IgD-negative memory B cell (primary cell): ENCODE data around the gene C1QTNF7. TPM values are rescaled to one million over a fixed set of nuclear protein-coding genes. Genes with fewer than 3 reads are reported as not detected.

Source experiments
- H3K27ac Mint-ChIP-seq, 3 donors: one replicate each; pipeline ENCODE4 v1.8.0; 2020 to 2022; ENCODE audit warnings: mild to moderate bottlenecking in 3 of 3, mixed read lengths in 3 of 3, moderate library complexity in 1 of 3
- H3K27me3 Mint-ChIP-seq: one replicate; pipeline ENCODE4 v1.8.0; 2021; ENCODE audit warnings: mixed read lengths
- H3K36me3 Mint-ChIP-seq: one replicate; pipeline ENCODE4 v1.8.0; 2020; ENCODE audit warnings: mild to moderate bottlenecking, mixed read lengths
- H3K4me1 Mint-ChIP-seq, 3 donors: one replicate each; pipeline ENCODE4 v1.8.0; 2020 to 2022; ENCODE audit warnings: mixed read lengths in 3 of 3, mild to moderate bottlenecking in 1 of 3
- H3K4me3 Mint-ChIP-seq, 4 donors: one replicate each; pipeline ENCODE4 v1.8.0; 2020 to 2022; ENCODE audit warnings: mild to moderate bottlenecking in 4 of 4, mixed read lengths in 4 of 4, moderate library complexity in 3 of 4
- H3K9me3 Mint-ChIP-seq, 3 donors: one replicate each; pipeline ENCODE4 v1.8.0; 2020 to 2021; ENCODE audit warnings: mixed read lengths in 3 of 3, mild to moderate bottlenecking in 1 of 3
- polyA plus RNA-seq: library from polyadenylated mRNA; unstranded; fragments of 300-500 nt; fragmentation: Illumina TruSeq; gene quantifications from one replicate; pipeline ENCODE4 v1.2.3, GENCODE V29; 2021

C1QTNF7 gene
- polyA plus RNA-seq, 1 donor from 2014 or later, result not detected

DNA sequence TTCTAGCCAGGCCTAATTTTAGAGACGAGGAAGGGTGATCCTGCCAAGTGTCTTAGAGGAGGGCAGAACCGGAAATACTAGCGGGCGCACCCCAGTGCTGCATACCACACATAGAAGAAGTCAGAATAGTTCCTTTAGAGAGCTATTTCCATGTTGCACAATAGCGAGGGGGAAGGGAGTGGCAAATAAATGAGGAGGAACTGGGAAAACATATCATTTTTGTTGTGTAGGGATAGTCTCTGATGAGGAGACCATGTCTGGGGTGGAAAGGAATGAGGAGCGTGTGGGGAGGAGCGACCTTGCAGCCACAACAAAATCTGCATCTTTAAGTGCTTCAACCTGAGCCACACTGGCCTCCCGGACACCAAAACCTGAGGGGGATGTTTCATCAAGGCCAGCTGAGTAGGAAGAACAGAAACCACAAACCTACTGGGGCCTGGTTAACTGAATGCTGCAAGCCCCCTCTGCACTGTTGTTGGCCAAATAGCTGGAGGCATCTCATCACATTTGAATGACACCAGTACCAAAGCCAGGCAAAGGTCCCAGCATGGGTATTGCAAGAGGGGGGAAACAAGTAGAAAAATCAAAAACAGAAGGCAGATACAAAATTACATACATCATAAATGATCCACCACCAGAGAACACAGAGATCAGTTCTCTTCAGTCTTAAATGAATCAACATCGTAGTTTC, 26.7 kb upstream of the C1QTNF7 start:
- peak overlapping the region; percentile 2 to 82 (median 72) for H3K4me3 Mint-ChIP-seq
- H3K9me3 Mint-ChIP-seq, result no peaks in the 10 kb centered on the region
- H3K27me3 Mint-ChIP-seq, result peaks cover 8% of the 10 kb centered on the region
- H3K36me3 Mint-ChIP-seq, result no peaks in the 10 kb centered on the region
- peak overlapping the region in 2 of 3 donors; percentile 5 to 76 for H3K27ac Mint-ChIP-seq
- peaks cover 14 to 42% (median 20%) of the 10 kb centered on the region in 3 donors for H3K4me1 Mint-ChIP-seq

DNA sequence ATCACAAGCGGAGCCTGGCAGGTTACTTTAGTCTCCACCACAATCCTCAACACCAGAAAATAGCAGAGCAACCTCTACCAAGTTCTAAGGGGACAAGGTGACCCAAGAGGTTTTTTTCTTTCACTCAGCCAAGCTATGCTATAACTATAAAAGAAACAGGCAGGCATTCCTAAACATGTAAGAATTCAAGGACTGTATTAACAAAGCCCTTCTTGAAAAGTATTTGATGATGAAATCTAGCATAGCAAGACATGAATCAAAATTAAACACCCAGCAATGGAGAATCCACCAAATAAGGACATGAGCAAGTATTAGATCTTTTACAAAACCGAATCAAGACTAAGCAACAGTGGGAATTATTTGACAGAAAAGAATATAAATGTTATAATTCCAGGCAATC, 25.7 kb upstream of the C1QTNF7 start:
- H3K9me3 Mint-ChIP-seq, result no peaks in the 10 kb centered on the region
- H3K27me3 Mint-ChIP-seq, result peaks cover 6% of the 10 kb centered on the region
- peak overlapping the region in 1 of 3 donors; percentile 32 for H3K27ac Mint-ChIP-seq
- H3K36me3 Mint-ChIP-seq, result no peaks in the 10 kb centered on the region
- H3K4me1 Mint-ChIP-seq, result peaks cover 14 to 42% (median 16%) of the 10 kb centered on the region in 3 donors
- H3K4me3 Mint-ChIP-seq, result no peak overlapping the region

DNA sequence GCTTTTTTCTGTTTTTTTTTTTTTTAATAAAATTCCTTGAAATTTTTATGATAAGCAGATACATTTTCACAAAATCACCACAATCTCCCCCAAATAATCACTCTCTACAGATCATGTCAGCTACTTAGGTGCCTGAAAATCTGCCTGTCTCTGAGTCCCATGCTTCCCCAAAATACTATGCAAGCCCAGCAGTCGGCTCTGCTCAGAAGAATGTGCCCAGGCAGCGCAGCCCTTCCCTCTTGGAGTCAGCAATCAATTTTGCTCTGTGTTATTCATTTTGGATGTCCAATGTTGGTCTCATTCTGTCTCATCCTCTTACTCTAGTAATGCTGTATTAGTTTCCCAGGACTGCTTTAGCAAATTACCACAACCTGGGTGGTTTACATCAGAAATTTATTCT, 24.9 kb upstream of the C1QTNF7 start:
- no peaks in the 10 kb centered on the region for H3K9me3 Mint-ChIP-seq
- H3K27me3 Mint-ChIP-seq, result peaks cover 6% of the 10 kb centered on the region
- H3K4me1 Mint-ChIP-seq, result peaks cover 14 to 42% (median 16%) of the 10 kb centered on the region in 3 donors
- H3K4me3 Mint-ChIP-seq, result no peak overlapping the region
- H3K27ac Mint-ChIP-seq, result no peak overlapping the region
- H3K36me3 Mint-ChIP-seq, result no peaks in the 10 kb centered on the region

DNA sequence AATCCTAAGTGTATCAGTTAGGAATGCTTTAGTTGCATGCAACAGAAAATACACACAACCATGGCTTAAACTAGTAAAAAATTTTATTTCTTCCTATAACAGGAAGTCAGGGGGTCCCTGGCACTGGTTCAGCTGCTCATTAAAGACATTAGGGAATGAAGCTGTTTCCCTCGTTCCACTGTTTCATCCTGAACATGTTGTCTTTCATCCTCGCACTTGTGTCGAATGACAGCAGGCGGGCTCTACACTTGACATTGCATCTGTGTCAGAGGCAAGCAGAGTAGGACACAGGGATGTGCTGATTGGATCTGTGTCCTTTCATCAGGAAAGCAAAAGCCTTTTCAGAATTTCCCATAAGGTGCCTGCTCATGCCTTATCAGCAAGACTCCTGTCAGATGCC, 22.8 kb upstream of the C1QTNF7 start:
- H3K4me1 Mint-ChIP-seq, result peaks cover 20 to 39% (median 21%) of the 10 kb centered on the region in 3 donors
- H3K27ac Mint-ChIP-seq, result no peak overlapping the region
- H3K27me3 Mint-ChIP-seq, result peaks cover 6% of the 10 kb centered on the region
- no peak overlapping the region for H3K4me3 Mint-ChIP-seq
- H3K9me3 Mint-ChIP-seq, result no peaks in the 10 kb centered on the region
- no peaks in the 10 kb centered on the region for H3K36me3 Mint-ChIP-seq

DNA sequence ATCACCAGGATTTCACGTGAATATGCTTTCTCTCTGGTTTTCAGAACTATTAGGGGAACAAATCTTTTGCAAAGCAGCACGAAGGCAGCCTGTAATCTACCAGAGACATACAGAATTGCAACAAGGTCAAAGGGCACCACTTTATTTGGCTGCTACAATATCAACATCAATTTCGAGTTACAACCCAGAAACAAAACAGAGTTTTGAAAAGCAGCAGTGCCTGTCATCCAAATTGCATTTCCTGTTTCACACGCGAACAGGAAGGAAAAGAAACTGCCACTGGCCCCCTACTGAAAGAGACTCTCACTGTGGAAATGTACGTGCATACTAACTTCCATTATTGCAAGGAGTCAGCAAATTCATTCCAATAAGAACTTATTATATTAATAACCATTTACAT, 17.1 kb upstream of the C1QTNF7 start:
- H3K9me3 Mint-ChIP-seq, result no peaks in the 10 kb centered on the region
- H3K27ac Mint-ChIP-seq, result peak overlapping the region in 2 of 3 donors; percentile 57 to 91
- peaks cover 42 to 57% (median 44%) of the 10 kb centered on the region in 3 donors for H3K4me1 Mint-ChIP-seq
- no peaks in the 10 kb centered on the region for H3K27me3 Mint-ChIP-seq
- peaks cover 2% of the 10 kb centered on the region for H3K36me3 Mint-ChIP-seq
- peak overlapping the region; percentile 42 to 90 (median 62) for H3K4me3 Mint-ChIP-seq

DNA sequence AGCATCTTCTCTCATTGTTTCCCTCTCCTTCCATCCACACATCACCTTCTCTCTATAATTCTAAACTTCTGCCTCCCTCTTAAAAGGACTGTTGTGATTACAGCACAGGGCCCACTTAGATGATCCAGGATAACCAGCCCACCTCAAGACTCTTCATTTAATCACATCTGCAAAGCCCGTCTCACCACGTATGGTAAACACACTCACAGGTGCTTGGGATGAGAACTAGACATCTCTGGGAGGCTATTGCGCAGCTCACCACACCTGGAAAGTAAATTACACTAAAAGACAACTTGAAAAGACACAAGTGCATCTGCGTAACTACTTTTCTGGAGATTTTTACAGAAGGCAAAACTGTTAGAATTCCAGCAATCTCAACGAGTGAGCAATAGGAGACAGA, 15.4 kb upstream of the C1QTNF7 start:
- H3K9me3 Mint-ChIP-seq, result no peaks in the 10 kb centered on the region
- peaks cover 53 to 63% (median 56%) of the 10 kb centered on the region in 3 donors for H3K4me1 Mint-ChIP-seq
- no peaks in the 10 kb centered on the region for H3K27me3 Mint-ChIP-seq
- peak overlapping the region in 3 of 4 donors; percentile 17 to 84 (median 75) for H3K4me3 Mint-ChIP-seq
- H3K27ac Mint-ChIP-seq, result peak overlapping the region in 2 of 3 donors; percentile 80 to 90
- peaks cover 2% of the 10 kb centered on the region for H3K36me3 Mint-ChIP-seq

DNA sequence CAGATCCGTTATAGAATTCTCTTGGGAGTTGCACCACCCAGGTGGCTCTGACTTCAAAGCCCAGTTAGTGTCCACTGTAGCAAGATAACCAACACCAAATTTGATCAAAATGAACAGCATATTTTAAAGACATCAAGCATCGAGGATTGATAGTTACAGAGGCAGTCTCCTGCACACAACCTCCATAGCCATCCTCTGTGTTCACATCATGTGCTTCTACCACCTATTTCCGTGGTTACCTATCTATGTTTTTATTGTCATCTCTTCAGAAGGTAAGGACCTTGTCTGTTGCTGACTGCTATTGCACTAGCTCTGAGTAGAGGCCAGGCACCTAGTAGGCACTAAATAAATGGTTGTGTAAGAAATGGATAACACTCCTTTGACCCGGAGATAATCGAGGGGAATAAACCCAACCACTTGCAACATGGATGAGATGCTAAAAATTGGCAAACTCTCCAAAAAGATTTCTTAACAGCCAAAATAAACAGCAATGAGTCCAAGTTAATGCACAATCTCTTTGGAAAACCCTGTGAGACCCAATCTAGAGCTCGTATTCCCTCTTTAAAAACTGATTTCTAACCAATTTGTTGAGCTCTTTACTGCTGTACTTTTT, 14.7 kb upstream of the C1QTNF7 start:
- Mint-ChIP-seq H3K4me3 (peak overlapping the region; percentile 10 to 84 (median 46)), H3K27me3 (no peaks in the 10 kb centered on the region), H3K9me3 (no peaks in the 10 kb centered on the region), H3K4me1 (peaks cover 53 to 65% (median 56%) of the 10 kb centered on the region in 3 donors), H3K36me3 (peaks cover 2% of the 10 kb centered on the region), H3K27ac (peak overlapping the region in 2 of 3 donors; percentile 80 to 90)

DNA sequence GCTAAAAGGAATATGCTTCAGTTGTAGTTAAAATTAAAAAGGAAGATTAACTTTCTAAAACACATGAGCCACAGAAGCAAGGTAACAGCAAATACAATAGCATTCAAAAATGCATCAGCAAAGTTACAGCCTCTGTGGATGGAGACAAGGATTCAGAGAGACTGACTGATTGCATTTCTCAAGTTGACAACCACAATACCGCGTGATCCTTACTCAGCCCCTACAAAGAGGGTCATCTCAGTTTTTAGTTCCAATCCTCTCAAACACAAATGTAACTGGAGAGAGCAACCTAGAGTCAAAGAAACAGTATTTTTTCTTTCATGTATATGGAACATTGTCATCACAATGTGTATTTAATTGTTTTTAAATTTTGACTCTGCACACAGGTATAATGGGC, 14.2 kb upstream of the C1QTNF7 start:
- Mint-ChIP-seq H3K36me3 (peaks cover 6% of the 10 kb centered on the region), H3K9me3 (no peaks in the 10 kb centered on the region), H3K27ac (no peak overlapping the region), H3K27me3 (no peaks in the 10 kb centered on the region), H3K4me3 (peak overlapping the region in 2 of 4 donors; percentile 3 to 44), H3K4me1 (peaks cover 51 to 65% (median 56%) of the 10 kb centered on the region in 3 donors)

DNA sequence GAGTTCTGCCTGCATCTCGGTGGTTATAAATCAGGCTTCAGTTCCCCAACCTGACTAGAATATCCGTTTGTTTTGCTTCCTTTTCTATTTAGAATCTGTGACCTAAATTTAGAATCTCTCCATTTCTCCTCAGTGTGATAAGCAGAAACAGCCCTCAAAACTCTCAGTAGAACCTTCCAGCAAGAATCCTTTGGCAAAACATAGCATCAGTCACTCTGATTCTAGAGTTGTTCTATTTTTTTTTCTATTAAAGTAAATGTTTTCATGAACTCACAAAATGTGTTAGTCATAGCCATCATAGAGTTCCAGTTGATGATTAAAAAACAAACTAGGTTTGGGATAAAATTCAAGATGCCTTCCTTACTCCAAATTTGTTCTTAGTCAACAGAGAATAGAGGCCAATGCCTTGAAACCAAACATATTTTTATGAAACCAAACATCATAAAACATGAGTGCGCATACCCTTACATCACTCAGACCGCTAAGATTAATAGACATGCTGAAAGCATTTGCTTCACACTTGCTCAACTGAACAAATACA, 13.2 kb upstream of the C1QTNF7 start:
- H3K9me3 Mint-ChIP-seq, result no peaks in the 10 kb centered on the region
- peaks cover 49 to 60% (median 51%) of the 10 kb centered on the region in 3 donors for H3K4me1 Mint-ChIP-seq
- H3K4me3 Mint-ChIP-seq, result peak overlapping the region in 3 of 4 donors; percentile 5 to 47 (median 6)
- peak overlapping the region in 2 of 3 donors; percentile 5 to 80 for H3K27ac Mint-ChIP-seq
- H3K36me3 Mint-ChIP-seq, result peaks cover 6% of the 10 kb centered on the region
- H3K27me3 Mint-ChIP-seq, result no peaks in the 10 kb centered on the region

DNA sequence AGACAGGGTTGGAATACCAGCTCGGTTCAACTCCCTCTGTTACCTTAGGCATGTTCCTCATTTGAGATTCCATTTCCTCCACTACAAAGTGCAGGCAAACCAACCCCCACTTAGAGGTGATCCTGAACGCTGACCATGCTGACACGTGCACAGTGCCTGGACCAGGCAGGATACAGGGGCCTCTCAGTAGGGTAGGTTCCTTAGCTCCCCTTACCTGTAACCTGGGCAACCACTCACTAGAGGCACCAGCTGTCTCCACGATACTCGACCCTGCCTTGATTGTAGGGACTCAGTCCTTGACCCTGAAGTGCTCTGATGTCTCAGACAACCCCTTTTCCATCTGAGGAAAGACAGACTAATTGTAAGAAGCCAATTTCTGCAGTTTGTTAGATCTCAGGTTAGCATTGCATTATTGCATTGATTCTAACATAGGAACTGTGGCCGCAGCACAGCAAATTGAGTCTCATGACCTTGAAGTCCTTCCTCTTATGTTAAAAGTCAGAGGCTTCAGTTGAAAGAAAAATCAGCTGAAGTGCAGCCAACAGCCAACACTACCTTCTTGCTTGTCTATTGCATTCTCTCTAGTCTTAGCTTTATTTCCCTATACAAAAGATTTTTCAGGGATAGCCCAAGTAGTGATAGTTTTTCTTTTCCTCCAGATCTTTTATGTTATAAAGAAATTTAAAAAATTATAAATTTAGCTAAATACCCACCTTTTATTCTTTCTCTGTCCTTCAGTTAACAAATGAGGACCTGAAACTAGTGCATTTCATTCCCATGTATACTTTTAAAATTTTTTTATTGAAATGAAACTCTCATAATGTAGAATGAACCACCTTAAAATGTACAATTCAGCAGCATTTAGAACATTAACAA, 11.2 kb upstream of the C1QTNF7 start:
- Mint-ChIP-seq H3K9me3 (no peaks in the 10 kb centered on the region), H3K27ac (peak overlapping the region; percentile 17 to 69 (median 36)), H3K27me3 (no peaks in the 10 kb centered on the region), H3K4me3 (peak overlapping the region in 3 of 4 donors; percentile 51 to 90 (median 70)), H3K36me3 (peaks cover 6% of the 10 kb centered on the region), H3K4me1 (peaks cover 39 to 43% (median 40%) of the 10 kb centered on the region in 3 donors)

DNA sequence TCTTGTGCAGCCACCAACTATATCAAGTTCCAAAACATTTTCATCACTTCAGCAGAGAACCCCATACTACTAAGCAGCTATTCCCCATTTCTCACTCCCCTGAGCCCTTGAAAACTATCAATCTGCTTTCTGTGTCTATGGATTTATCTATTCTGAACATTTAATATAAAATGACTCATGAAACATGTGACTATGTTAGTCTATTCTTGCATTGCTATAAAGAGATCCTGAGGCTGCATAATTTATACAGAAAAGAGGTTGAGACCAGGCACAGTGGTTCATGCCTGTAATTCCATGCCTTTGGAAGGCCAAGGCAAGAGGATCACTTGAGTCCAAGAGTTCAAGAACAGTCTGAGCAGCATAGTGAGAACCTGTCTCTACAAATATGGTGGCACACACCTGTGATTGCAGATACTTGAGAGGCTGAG, 10.6 kb upstream of the C1QTNF7 start:
- Mint-ChIP-seq H3K9me3 (no peaks in the 10 kb centered on the region), H3K4me1 (peaks cover 35 to 40% (median 39%) of the 10 kb centered on the region in 3 donors), H3K27me3 (no peaks in the 10 kb centered on the region), H3K27ac (peak overlapping the region in 1 of 3 donors; percentile 53), H3K36me3 (peaks cover 5% of the 10 kb centered on the region), H3K4me3 (no peak overlapping the region)

DNA sequence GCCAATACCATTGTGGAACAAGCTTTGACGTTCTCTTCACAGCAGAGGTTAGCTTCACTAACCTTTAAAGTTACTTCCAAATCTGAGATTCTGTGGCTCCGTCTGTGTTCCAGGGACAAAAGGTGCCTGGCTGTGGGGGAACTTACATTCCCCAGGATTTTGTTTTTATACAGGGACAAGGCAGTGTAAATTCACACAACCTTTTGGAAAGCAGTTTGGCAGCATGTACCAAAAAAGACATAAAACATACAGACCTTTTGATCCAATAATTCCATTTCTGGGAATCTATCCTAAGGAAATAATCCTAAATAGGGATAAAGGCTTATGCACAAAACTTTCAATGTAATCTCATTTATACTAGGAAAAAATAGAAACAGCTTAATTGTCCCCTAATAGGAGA, 8.9 kb upstream of the C1QTNF7 start:
- Mint-ChIP-seq H3K4me3 (no peak overlapping the region), H3K27me3 (peaks cover 2% of the 10 kb centered on the region), H3K4me1 (peaks cover 18 to 23% (median 22%) of the 10 kb centered on the region in 3 donors), H3K36me3 (peaks cover 4% of the 10 kb centered on the region), H3K27ac (peak overlapping the region in 1 of 3 donors; percentile 26), H3K9me3 (peaks cover 0 to 2% (median 0%) of the 10 kb centered on the region in 3 donors)

DNA sequence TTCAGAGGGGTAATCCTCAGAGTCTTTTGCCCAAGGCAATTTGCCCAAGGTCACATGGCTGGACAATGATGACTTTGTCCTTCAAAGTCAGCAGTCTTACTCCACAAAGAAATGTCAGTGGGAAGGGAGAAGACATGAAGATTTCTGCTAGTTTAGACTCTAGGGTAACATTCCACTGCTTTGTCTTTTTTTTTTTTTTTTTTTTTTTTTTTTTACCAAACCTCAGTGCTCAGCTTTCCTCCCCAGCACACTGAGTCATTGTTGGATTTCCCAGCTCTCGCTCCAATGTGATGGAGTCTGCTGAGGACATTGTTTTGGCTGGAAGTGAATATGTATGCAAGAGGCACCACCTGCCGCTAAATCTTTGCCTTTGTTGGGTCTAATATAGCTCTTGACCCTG, 7.2 kb upstream of the C1QTNF7 start:
- H3K36me3 Mint-ChIP-seq, result peaks cover 4% of the 10 kb centered on the region
- H3K27ac Mint-ChIP-seq, result no peak overlapping the region
- H3K9me3 Mint-ChIP-seq, result peaks cover 0 to 2% (median 0%) of the 10 kb centered on the region in 3 donors
- H3K4me1 Mint-ChIP-seq, result peaks cover 11 to 16% (median 12%) of the 10 kb centered on the region in 3 donors
- peaks cover 3% of the 10 kb centered on the region for H3K27me3 Mint-ChIP-seq
- no peak overlapping the region for H3K4me3 Mint-ChIP-seq

DNA sequence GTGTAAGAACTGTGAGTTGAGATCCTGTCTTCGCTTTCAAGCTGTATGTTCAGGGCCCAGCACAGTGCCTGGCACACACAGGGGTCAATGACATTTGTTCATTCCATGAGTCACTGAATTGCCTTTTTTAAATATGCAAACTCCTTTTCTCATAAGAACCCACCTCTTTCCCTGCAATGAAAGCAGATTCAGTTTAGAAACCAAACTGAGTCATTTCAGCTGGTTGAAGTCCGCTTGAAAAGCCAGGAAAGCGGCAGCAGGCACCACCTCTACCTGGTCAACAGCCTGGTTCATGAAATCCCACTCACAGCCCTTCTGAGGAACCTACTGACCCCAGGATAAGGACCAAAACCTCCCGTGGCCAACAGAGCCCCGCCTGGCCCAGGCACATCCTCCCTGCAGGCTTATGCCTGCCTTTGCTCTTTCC, 4.5 kb upstream of the C1QTNF7 start:
- Mint-ChIP-seq H3K4me3 (no peak overlapping the region), H3K36me3 (peaks cover 2% of the 10 kb centered on the region), H3K9me3 (peaks cover 0 to 2% (median 0%) of the 10 kb centered on the region in 3 donors), H3K4me1 (peaks cover 0 to 2% (median 0%) of the 10 kb centered on the region in 3 donors), H3K27me3 (peaks cover 3% of the 10 kb centered on the region), H3K27ac (no peak overlapping the region)
